Measurements from ENCODE around the gene LRRC19.

Gene LRRC19

DNA sequence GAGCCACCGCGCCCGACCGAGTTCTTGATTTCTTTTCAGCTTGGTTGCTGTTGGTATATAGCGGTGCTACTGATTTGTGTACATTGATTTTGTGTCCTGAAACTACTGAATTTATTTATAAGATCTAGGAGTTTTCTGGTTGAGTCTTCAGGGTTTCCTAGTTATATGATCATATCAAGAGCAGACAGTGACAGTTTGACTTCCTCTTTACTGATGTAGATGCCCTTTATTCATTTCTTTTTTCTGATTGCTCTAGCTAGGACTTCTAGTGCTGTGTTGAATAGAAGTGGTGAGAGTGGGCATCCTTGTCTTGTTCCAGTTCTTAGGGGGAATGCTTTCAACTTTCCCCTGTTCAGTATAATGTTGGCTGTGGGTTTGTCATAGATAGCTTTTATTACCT is 17.4 kb upstream of the LRRC19 start:
- Histone ChIP-seq H3K4me3 (ENCODE audit: low read depth in 1 of 2, low read length in 1 of 2) (no peak overlapping the region), H3K9me3 (no peaks in the 10 kb centered on the region), H3K27ac (no peak overlapping the region), H3K4me1 (ENCODE audit: control insufficient read depth in 1 of 2, insufficient read depth in 1 of 2, low read depth in 1 of 2, low read length in 1 of 2) (no peaks in the 10 kb centered on the region), H3K27me3 (no peaks in the 10 kb centered on the region), H3K36me3 (no peaks in the 10 kb centered on the region)
- TF ChIP-seq, protein P1, sequence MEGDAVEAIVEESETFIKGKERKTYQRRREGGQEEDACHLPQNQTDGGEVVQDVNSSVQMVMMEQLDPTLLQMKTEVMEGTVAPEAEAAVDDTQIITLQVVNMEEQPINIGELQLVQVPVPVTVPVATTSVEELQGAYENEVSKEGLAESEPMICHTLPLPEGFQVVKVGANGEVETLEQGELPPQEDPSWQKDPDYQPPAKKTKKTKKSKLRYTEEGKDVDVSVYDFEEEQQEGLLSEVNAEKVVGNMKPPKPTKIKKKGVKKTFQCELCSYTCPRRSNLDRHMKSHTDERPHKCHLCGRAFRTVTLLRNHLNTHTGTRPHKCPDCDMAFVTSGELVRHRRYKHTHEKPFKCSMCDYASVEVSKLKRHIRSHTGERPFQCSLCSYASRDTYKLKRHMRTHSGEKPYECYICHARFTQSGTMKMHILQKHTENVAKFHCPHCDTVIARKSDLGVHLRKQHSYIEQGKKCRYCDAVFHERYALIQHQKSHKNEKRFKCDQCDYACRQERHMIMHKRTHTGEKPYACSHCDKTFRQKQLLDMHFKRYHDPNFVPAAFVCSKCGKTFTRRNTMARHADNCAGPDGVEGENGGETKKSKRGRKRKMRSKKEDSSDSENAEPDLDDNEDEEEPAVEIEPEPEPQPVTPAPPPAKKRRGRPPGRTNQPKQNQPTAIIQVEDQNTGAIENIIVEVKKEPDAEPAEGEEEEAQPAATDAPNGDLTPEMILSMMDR (IDR thresholded peaks at IDR 0.05), result no peak

DNA sequence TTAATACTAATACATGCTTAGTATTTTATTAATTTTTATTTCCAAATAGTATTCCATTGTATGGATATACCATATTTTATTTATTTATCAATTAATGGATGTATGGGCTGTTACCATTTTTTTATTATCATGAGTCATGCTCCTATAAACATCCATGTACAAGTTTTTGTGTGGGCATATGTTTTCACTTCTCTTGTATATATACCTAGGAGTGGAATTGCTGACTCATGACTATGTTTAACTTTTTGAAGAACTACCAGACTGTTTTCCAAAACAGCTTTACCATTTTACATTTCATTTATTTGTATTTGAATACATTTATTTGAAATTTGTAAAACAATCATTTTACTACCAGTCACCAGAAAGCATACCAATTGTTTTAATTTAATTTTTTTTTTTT is 14.1 kb upstream of the LRRC19 start:
- TF ChIP-seq, protein P1 (IDR thresholded peaks at IDR 0.05), result no peak
- H3K9me3 ChIP-seq, result no peaks in the 10 kb centered on the region
- no peak overlapping the region for H3K27ac ChIP-seq
- H3K4me1 ChIP-seq (ENCODE audit: control insufficient read depth in 1 of 2, insufficient read depth in 1 of 2, low read depth in 1 of 2, low read length in 1 of 2), result no peaks in the 10 kb centered on the region
- no peaks in the 10 kb centered on the region for H3K36me3 ChIP-seq
- H3K27me3 ChIP-seq, result no peaks in the 10 kb centered on the region
- H3K4me3 ChIP-seq (ENCODE audit: low read depth in 1 of 2, low read length in 1 of 2), result no peak overlapping the region

- no peaks in the 10 kb centered on the region for H3K4me1 ChIP-seq (ENCODE audit: control insufficient read depth in 1 of 2, insufficient read depth in 1 of 2, low read depth in 1 of 2, low read length in 1 of 2)
- H3K27me3 ChIP-seq, result no peaks in the 10 kb centered on the region
- TF ChIP-seq, protein P1 (IDR thresholded peaks at IDR 0.05), result no peak
- H3K4me3 ChIP-seq (ENCODE audit: low read depth in 1 of 2, low read length in 1 of 2), result no peak overlapping the region
- H3K9me3 ChIP-seq, result no peaks in the 10 kb centered on the region
- no peak overlapping the region for H3K27ac ChIP-seq
- no peaks in the 10 kb centered on the region for H3K36me3 ChIP-seq
These were observed 1.9 kb downstream of the LRRC19 start for GRCh38 chr9:27003426-27004077.

DNA sequence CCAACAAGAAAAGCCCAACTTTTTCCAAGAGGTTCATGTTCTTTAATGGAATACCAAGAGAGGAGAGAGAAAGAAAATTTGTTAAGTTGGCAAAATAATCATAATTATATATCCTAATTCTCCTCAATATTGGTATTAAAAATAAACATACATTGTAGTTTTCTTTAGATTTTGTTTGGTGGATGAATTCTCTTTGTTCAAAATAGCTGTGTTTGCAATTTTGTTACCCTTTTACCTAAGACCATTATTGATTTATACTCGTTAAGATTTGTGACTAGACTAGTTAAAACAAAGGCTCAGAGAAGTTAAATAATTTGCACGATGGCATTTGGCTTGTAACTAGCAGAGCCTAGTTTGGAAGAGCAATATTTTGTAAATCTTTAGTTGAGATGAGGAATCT is 9.7 kb downstream of the LRRC19 start:
- TF ChIP-seq, protein P1 (IDR thresholded peaks at IDR 0.05), result no peak
- Histone ChIP-seq H3K4me1 (ENCODE audit: control insufficient read depth in 1 of 2, insufficient read depth in 1 of 2, low read depth in 1 of 2, low read length in 1 of 2) (no peaks in the 10 kb centered on the region), H3K36me3 (no peaks in the 10 kb centered on the region), H3K4me3 (ENCODE audit: low read depth in 1 of 2, low read length in 1 of 2) (no peak overlapping the region), H3K27me3 (no peaks in the 10 kb centered on the region), H3K9me3 (no peaks in the 10 kb centered on the region), H3K27ac (no peak overlapping the region)

- H3K36me3 ChIP-seq, result no peaks in the 10 kb centered on the region
These were observed 22.1 kb downstream of the LRRC19 start for GRCh38 chr9:26983340-26983739.

More at GRCh38 chr9:26983340-26983739, 22.1 kb downstream of the LRRC19 start:
- Histone ChIP-seq H3K4me3 (ENCODE audit: low read depth in 1 of 2, low read length in 1 of 2) (no peak overlapping the region), H3K4me1 (ENCODE audit: control insufficient read depth in 1 of 2, insufficient read depth in 1 of 2, low read depth in 1 of 2, low read length in 1 of 2) (no peaks in the 10 kb centered on the region), H3K9me3 (no peaks in the 10 kb centered on the region), H3K27me3 (no peaks in the 10 kb centered on the region), H3K27ac (no peak overlapping the region)
- TF ChIP-seq, protein P1 (IDR thresholded peaks at IDR 0.05), result no peak
